ENCODE data around the gene RASGRF2.
"Not testable (repeated sequence)": the region's sequence is repeated elsewhere in the genome, so short reads cannot be mapped to it uniquely, and the experiment has no call there.

Gene RASGRF2

GRCh38 chr5:81046041-81046440, 85.9 kb downstream of the RASGRF2 start:
- H3K4me3 ChIP-seq (ENCODE audit: low read depth, low read length) = no peak overlapping the region
- in situ Hi-C loops (cut with HindIII; ENCODE audit: low sequenced_read_pairs) = no loop called here
- DNase-seq (ENCODE audit: low read depth) = no peak
- no peak for TF ChIP-seq CTCF (IDR thresholded peaks at IDR 0.05; ENCODE audit: low read depth, low read length, missing control alignments)

GRCh38 chr5:81052325-81052724, 92.2 kb downstream of the RASGRF2 start:
- no peak for DNase-seq (ENCODE audit: low read depth)
- in situ Hi-C loops (cut with HindIII; ENCODE audit: low sequenced_read_pairs) = no loop called here
- TF ChIP-seq CTCF (IDR thresholded peaks at IDR 0.05; ENCODE audit: low read depth, low read length, missing control alignments) = no peak
- H3K4me3 ChIP-seq (ENCODE audit: low read depth, low read length) = no peak overlapping the region

- H3K4me3 ChIP-seq (ENCODE audit: low read depth, low read length); DNase-seq (ENCODE audit: low read depth); in situ Hi-C loops (cut with HindIII; ENCODE audit: low sequenced_read_pairs): not testable (repeated sequence)
These were observed 93.1 kb downstream of the RASGRF2 start for GRCh38 chr5:81053282-81053681.

- in situ Hi-C loops (cut with HindIII; ENCODE audit: low sequenced_read_pairs) = no loop called here
- H3K4me3 ChIP-seq (ENCODE audit: low read depth, low read length) = no peak overlapping the region
- no peak for TF ChIP-seq CTCF (IDR thresholded peaks at IDR 0.05; ENCODE audit: low read depth, low read length, missing control alignments)
- no peak for DNase-seq (ENCODE audit: low read depth)
These were observed 98.0 kb downstream of the RASGRF2 start for GRCh38 chr5:81058121-81058520.

GRCh38 chr5:81065492-81065891, 105.3 kb downstream of the RASGRF2 start:
- in situ Hi-C loops (cut with HindIII; ENCODE audit: low sequenced_read_pairs) = no loop called here
- no peak overlapping the region for H3K4me3 ChIP-seq (ENCODE audit: low read depth, low read length)
- DNase-seq (ENCODE audit: low read depth) = no peak
- TF ChIP-seq CTCF (IDR thresholded peaks at IDR 0.05; ENCODE audit: low read depth, low read length, missing control alignments) = no peak

- no peak overlapping the region for H3K4me3 ChIP-seq (ENCODE audit: low read depth, low read length)
- DNase-seq (ENCODE audit: low read depth) = no peak
- no peak for TF ChIP-seq CTCF (IDR thresholded peaks at IDR 0.05; ENCODE audit: low read depth, low read length, missing control alignments)
- in situ Hi-C loops (cut with HindIII; ENCODE audit: low sequenced_read_pairs) = no loop called here
These were observed 105.9 kb downstream of the RASGRF2 start for GRCh38 chr5:81066102-81066501.

- in situ Hi-C loops (cut with HindIII; ENCODE audit: low sequenced_read_pairs) = no loop called here
- no peak for DNase-seq (ENCODE audit: low read depth)
- TF ChIP-seq CTCF (IDR thresholded peaks at IDR 0.05; ENCODE audit: low read depth, low read length, missing control alignments) = no peak
- no peak overlapping the region for H3K4me3 ChIP-seq (ENCODE audit: low read depth, low read length)
These were observed 107.2 kb downstream of the RASGRF2 start for GRCh38 chr5:81067406-81067805.
